IMR-90 (cell line): ENCODE data around the gene SOX5.

Experiments used
- BHLHE40 ChIP-seq: fragments of 150-350 bp; IDR thresholded peaks from 2 replicates; pipeline ENCODE4 v1.6.1; 2016; ENCODE audit warnings: mild to moderate bottlenecking, low read depth, low read length
- CEBPB ChIP-seq: IDR thresholded peaks from 2 replicates; pipeline ENCODE4 v1.6.1; 2012; ENCODE audit warnings: low read depth, low read length, improper control_type of control experiment
- CHD1 ChIP-seq: IDR thresholded peaks from 2 replicates; pipeline ENCODE4 v1.6.1; 2012; ENCODE audit warnings: low read depth, low read length, improper control_type of control experiment
- CTCF ChIP-seq: conservative IDR thresholded peaks from 2 replicates; pipeline ENCODE4 v1.5.1; 2012; ENCODE audit warnings: mild to moderate bottlenecking, low read depth, low read length, improper control_type of control experiment
- FOS ChIP-seq: fragments of 150-350 bp; IDR thresholded peaks from 2 replicates; pipeline ENCODE4 v1.6.1; 2016; ENCODE audit warnings: low read depth, low read length
- MAFK ChIP-seq: IDR thresholded peaks from 2 replicates; pipeline ENCODE4 v1.6.1; 2012; ENCODE audit warnings: low read depth, low read length, improper control_type of control experiment
- MXI1 ChIP-seq: IDR thresholded peaks from 2 replicates; pipeline ENCODE4 v1.6.1; 2012; ENCODE audit warnings: low read depth, mild to moderate bottlenecking, low read length, moderate library complexity, borderline replicate concordance
- NFE2L2 ChIP-seq: fragments of 150-350 bp; IDR thresholded peaks from 2 replicates; pipeline ENCODE4 v1.6.1; 2016; ENCODE audit warnings: low read depth, mild to moderate bottlenecking, low read length
- POLR2A ChIP-seq: IDR thresholded peaks from 2 replicates; pipeline ENCODE4 v1.6.1; 2012; ENCODE audit warnings: mild to moderate bottlenecking, low read depth, low read length
- RAD21 ChIP-seq: IDR thresholded peaks from 2 replicates; pipeline ENCODE4 v1.6.1; 2012; ENCODE audit warnings: low read length, improper control_type of control experiment
- RFX5 ChIP-seq: IDR thresholded peaks from 2 replicates; pipeline ENCODE4 v1.8.0; 2012; ENCODE audit warnings: low read depth, mild to moderate bottlenecking, low read length, moderate library complexity
- USF2 ChIP-seq: fragments of 150-350 bp; IDR thresholded peaks from 2 replicates; pipeline ENCODE4 v1.6.1; 2017; ENCODE audit warnings: mild to moderate bottlenecking, antibody characterized with exemption, low read length, low read depth

GRCh38 chr12:23534196-23534595 lies 415.3 kb downstream of the SOX5 start:
- TF ChIP-seq CTCF (no peak), BHLHE40 (no peak), RAD21 (no peak), POLR2A (no peak), USF2 (no peak), MXI1 (no peak), NFE2L2 (no peak), RFX5 (no peak), CHD1 (no peak), CEBPB (no peak), MAFK (no peak), FOS (no peak)
